Natural killer cell (primary cell): ENCODE measurements around the gene PCDH17. TPM values are rescaled to one million over a fixed set of nuclear protein-coding genes. Genes with fewer than 3 reads are reported as not detected.

Experiments
- ATAC-seq, 3 donors: fragments of 150-1000 bp in 2 of 3; fragments of 200-7000 bp in 1 of 3; cut with Tn5 transposase; 1 replicate in 1 of 3; 2 replicates in 2 of 3; pipeline ENCODE4 v1.10.0; 2021; ENCODE audit warnings: mild to moderate bottlenecking in 2 of 3, moderate library complexity in 2 of 3
- DNase-seq, 2 donors: peaks; one replicate each; pipeline versions ENCODE4 v3.0.0 to v3.0.0-alpha.2; 2013 to 2021; ENCODE audit warnings: mixed read lengths in 1 of 2
- H3K27ac ChIP-seq: one replicate; pipeline ENCODE4 v1.5.1; 2013; ENCODE audit warnings: mild to moderate bottlenecking, low read length
- H3K27me3 ChIP-seq: one replicate; pipeline ENCODE4 v1.6.1; 2013; ENCODE audit warnings: low read length; ENCODE audit not compliant: control insufficient read depth, insufficient read depth
- H3K36me3 ChIP-seq: one replicate; pipeline ENCODE4 v1.6.1; 2013; ENCODE audit warnings: low read length; ENCODE audit not compliant: control insufficient read depth, insufficient read depth
- H3K4me1 ChIP-seq: one replicate; pipeline ENCODE4 v1.6.1; 2013; ENCODE audit warnings: low read length; ENCODE audit not compliant: control insufficient read depth, insufficient read depth
- H3K4me3 ChIP-seq: one replicate; pipeline ENCODE4 v1.5.1; 2013; ENCODE audit warnings: low read length
- H3K9me3 ChIP-seq: one replicate; pipeline ENCODE4 v1.6.1; 2013; ENCODE audit warnings: low read length; ENCODE audit not compliant: control insufficient read depth, insufficient read depth
- H3K27ac Mint-ChIP-seq, 2 donors: one replicate each; pipeline ENCODE4 v1.8.0; 2022; ENCODE audit warnings: mild to moderate bottlenecking in 2 of 2, mixed read lengths in 2 of 2, moderate library complexity in 1 of 2
- H3K27me3 Mint-ChIP-seq, 2 donors: one replicate each; pipeline ENCODE4 v1.8.0; 2022; ENCODE audit warnings: low read depth in 2 of 2, mixed read lengths in 2 of 2
- H3K36me3 Mint-ChIP-seq: one replicate; pipeline ENCODE4 v1.8.0; 2022; ENCODE audit warnings: mixed read lengths
- H3K4me1 Mint-ChIP-seq, 2 donors: one replicate each; pipeline ENCODE4 v1.8.0; 2022; ENCODE audit warnings: mixed read lengths in 2 of 2
- H3K4me3 Mint-ChIP-seq: one replicate; pipeline ENCODE4 v1.8.0; 2022; ENCODE audit warnings: mild to moderate bottlenecking, moderate library complexity, mixed read lengths
- H3K9me3 Mint-ChIP-seq, 2 donors: one replicate each; pipeline ENCODE4 v1.8.0; 2022; ENCODE audit warnings: mixed read lengths in 2 of 2
- WGBS: methylation state at CpG from one replicate; pipeline ENCODE4 v1.1.7; 2013; ENCODE audit warnings: missing lambda C conversion rate; ENCODE audit not compliant: insufficient coverage; 5-methylcytosine and 5-hydroxymethylcytosine counted together
- intact Hi-C: fragments of 100-400 bp; cut with micrococcal nuclease; formaldehyde crosslinking; loops from one replicate; pipeline ENCODE4 v1.14.2; 2022
- total RNA-seq, 4 donors: library from RNA; stranded (reverse); fragments of 120-200 nt in 1 of 4; gene quantifications; one replicate each; pipeline versions ENCODE4 v1.2.3 to v1.2.4, GENCODE V29; 2013 to 2022
- TF ChIP-seq, protein P1 (sequence below): fragments of 200-600 bp; IDR thresholded peaks from one replicate; pipeline ENCODE4 v1.8.0; 2022; ENCODE audit warnings: antibody characterized with exemption

PCDH17 gene
- total RNA-seq, 3 donors from 2014 or later (not counting 1 experiment from before 2014, with no cell fraction given): not detected

DNA sequence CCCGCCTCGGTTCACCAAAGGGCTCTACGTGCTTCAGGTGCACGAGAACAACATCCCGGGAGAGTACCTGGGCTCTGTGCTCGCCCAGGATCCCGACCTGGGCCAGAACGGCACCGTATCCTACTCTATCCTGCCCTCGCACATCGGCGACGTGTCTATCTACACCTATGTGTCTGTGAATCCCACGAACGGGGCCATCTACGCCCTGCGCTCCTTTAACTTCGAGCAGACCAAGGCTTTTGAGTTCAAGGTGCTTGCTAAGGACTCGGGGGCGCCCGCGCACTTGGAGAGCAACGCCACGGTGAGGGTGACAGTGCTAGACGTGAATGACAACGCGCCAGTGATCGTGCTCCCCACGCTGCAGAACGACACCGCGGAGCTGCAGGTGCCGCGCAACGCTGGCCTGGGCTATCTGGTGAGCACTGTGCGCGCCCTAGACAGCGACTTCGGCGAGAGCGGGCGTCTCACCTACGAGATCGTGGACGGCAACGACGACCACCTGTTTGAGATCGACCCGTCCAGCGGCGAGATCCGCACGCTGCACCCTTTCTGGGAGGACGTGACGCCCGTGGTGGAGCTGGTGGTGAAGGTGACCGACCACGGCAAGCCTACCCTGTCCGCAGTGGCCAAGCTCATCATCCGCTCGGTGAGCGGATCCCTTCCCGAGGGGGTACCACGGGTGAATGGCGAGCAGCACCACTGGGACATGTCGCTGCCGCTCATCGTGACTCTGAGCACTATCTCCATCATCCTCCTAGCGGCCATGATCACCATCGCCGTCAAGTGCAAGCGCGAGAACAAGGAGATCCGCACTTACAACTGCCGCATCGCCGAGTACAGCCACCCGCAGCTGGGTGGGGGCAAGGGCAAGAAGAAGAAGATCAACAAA lies 2.6 kb downstream of the PCDH17 start:
- H3K4me3 ChIP-seq: no peak overlapping the region
- Mint-ChIP-seq H3K4me3 (peak overlapping the region; percentile 17), H3K4me1 (peaks cover 8 to 12% of the 10 kb centered on the region in 2 donors), H3K27ac (no peak overlapping the region), H3K36me3 (no peaks in the 10 kb centered on the region), H3K27me3 (peaks cover 24 to 26% of the 10 kb centered on the region in 2 donors), H3K9me3 (no peaks in the 10 kb centered on the region)
- WGBS: 17% methylated on average over 78 of the region's 78 CpGs
- TF ChIP-seq, protein P1, sequence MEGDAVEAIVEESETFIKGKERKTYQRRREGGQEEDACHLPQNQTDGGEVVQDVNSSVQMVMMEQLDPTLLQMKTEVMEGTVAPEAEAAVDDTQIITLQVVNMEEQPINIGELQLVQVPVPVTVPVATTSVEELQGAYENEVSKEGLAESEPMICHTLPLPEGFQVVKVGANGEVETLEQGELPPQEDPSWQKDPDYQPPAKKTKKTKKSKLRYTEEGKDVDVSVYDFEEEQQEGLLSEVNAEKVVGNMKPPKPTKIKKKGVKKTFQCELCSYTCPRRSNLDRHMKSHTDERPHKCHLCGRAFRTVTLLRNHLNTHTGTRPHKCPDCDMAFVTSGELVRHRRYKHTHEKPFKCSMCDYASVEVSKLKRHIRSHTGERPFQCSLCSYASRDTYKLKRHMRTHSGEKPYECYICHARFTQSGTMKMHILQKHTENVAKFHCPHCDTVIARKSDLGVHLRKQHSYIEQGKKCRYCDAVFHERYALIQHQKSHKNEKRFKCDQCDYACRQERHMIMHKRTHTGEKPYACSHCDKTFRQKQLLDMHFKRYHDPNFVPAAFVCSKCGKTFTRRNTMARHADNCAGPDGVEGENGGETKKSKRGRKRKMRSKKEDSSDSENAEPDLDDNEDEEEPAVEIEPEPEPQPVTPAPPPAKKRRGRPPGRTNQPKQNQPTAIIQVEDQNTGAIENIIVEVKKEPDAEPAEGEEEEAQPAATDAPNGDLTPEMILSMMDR: no peak
- intact Hi-C loops: no loop called here
- ATAC-seq: no peak
- H3K27ac ChIP-seq: no peak overlapping the region
- peaks cover 19% of the 10 kb centered on the region for H3K27me3 ChIP-seq
- peaks cover 30% of the 10 kb centered on the region for H3K4me1 ChIP-seq
- peaks cover 12% of the 10 kb centered on the region for H3K9me3 ChIP-seq
- H3K36me3 ChIP-seq: no peaks in the 10 kb centered on the region
- peak in 1 of 2 donors; percentile 1 for DNase-seq

- TF ChIP-seq, protein P1: no peak
- Histone ChIP-seq H3K27ac (no peak overlapping the region), H3K9me3 (peaks cover 12% of the 10 kb centered on the region), H3K4me1 (peaks cover 24% of the 10 kb centered on the region), H3K36me3 (no peaks in the 10 kb centered on the region), H3K27me3 (peaks cover 17% of the 10 kb centered on the region), H3K4me3 (no peak overlapping the region)
- intact Hi-C loops: no loop called here
- no peaks in the 10 kb centered on the region for H3K9me3 Mint-ChIP-seq
- H3K36me3 Mint-ChIP-seq: no peaks in the 10 kb centered on the region
- H3K4me3 Mint-ChIP-seq: no peak overlapping the region
- H3K27me3 Mint-ChIP-seq: peaks cover 18 to 22% of the 10 kb centered on the region in 2 donors
- WGBS: 14% methylated on average over 15 of the region's 15 CpGs
- DNase-seq (no peak), ATAC-seq (no peak)
- no peak overlapping the region for H3K27ac Mint-ChIP-seq
- peaks cover 8 to 12% of the 10 kb centered on the region in 2 donors for H3K4me1 Mint-ChIP-seq
These were observed 3.3 kb downstream of the PCDH17 start for GRCh38 chr13:57634839-57635165.

DNA sequence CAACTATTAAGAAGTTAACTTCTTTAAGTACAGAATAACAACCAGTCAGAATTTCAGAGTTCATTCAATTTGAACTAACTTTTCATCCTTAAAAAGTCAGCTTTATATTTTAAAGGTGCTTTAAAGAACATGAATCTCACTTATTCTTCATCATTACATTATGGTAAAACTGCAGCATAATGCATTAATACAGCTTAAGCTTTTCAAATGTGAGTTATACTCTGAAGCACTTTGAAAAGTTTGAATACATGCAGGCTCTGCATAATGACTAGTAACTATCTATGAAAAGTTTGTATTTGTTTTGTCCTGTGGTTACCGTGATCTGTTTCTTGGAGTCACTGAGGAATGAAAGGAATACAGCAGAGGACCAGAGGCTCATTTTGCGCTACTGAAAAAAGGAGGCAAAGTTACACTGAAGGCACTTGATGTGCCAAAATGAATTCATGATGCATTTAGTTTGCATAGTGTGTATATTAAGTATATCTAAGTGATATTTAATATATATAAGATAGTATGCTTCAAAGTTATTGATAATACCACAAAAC lies 4.1 kb downstream of the PCDH17 start:
- Mint-ChIP-seq H3K27ac (no peak overlapping the region), H3K4me1 (peaks cover 8 to 11% of the 10 kb centered on the region in 2 donors), H3K9me3 (no peaks in the 10 kb centered on the region), H3K27me3 (peaks cover 10 to 17% of the 10 kb centered on the region in 2 donors), H3K4me3 (no peak overlapping the region), H3K36me3 (no peaks in the 10 kb centered on the region)
- Histone ChIP-seq H3K27me3 (peaks cover 15% of the 10 kb centered on the region), H3K4me1 (peaks cover 18% of the 10 kb centered on the region), H3K4me3 (no peak overlapping the region), H3K9me3 (peaks cover 12% of the 10 kb centered on the region), H3K27ac (no peak overlapping the region), H3K36me3 (no peaks in the 10 kb centered on the region)
- WGBS: 81% methylated on average over 2 of the region's 2 CpGs
- TF ChIP-seq, protein P1: no peak
- ATAC-seq: no peak
- DNase-seq: no peak
- intact Hi-C loops: no loop called here
